ENCODE results near the gene HOXB7. TPM values are rescaled to one million over a fixed set of nuclear protein-coding genes. Genes with fewer than 3 reads are reported as not detected.

HOXB7 gene
- total RNA-seq, 1 experiment from 2014 or later = 18.8 TPM

DNA sequence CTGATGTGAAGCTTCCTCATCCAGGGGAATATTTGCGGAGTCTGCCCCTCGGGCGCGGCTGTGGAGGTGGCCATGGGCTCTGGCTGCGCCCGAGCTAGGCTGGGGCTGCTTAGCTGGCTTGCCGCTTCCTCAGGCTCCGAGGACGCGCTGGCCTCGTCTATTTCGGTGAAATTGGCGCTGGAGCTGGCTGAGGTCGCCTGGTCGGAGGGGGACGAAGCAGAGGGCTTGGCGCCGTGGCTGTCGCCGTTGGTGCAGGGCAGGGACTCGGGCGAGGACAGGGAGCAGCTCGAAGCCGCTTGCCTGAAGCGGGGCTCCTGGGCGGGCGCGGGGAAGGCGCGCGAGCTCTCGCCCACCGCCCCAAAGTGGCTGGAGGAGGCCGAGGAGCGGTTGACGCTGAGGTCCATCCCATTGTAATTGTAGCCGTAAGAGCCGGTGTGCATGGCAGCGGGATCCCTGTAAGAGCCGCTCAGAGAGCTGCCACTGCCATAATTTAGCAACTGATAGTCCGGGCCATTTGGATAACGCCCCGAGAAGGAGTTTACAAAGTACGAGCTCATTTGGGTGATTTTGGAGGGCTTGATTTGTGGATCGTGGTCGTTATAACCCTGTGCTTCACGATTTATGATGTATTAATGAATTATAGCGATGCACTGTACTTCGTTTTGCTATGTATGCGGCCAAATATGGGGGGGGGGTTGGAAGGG, 17.5 kb downstream of the HOXB7 start, which contains the start of gene HOXB5:
TSS of gene HOXB5 (minus strand) at position 654 of the 704 bp plus-strand sequence. CDS start at position 557, 97 bp downstream.
- Histone ChIP-seq H3K4me1 (peaks cover 8% of the 10 kb centered on the region), H3K27me3 (no peaks in the 10 kb centered on the region), H3K9me3 (replicated peaks) (no peaks in the 10 kb centered on the region), H3K4me3 (peak within 1 kb of the TSS; percentile 63), H3K36me3 (peaks cover 2% of the 10 kb centered on the region; the same call in 1 of the 2 replicates), H3K27ac (peak within 1 kb of the TSS; percentile 7)
- DNase-seq = peak in 1 of 2 experiments; percentile 58

DNA sequence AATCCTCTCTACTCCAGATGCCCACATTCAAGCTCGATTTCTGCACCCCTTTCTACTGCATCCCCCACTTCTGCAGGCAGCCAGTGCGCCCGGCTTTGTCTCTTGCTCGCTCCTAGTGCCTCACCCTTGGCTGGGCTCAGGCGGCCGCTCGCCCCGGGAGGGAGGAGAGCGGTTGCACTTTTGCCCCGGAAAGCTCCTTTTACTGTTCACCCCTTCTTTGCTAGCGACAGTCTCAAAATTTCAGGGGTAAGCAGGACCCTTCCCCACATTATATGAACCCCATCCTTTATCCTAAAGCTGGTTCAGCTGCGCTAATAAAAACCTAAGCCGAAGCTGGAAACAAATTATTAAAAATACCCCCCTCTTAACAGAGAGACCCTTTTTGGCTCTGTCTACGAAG, 18.2 kb downstream of the HOXB7 start:
- Histone ChIP-seq H3K27ac (peak overlapping the region; percentile 7), H3K4me3 (peak overlapping the region; percentile 63)

DNA sequence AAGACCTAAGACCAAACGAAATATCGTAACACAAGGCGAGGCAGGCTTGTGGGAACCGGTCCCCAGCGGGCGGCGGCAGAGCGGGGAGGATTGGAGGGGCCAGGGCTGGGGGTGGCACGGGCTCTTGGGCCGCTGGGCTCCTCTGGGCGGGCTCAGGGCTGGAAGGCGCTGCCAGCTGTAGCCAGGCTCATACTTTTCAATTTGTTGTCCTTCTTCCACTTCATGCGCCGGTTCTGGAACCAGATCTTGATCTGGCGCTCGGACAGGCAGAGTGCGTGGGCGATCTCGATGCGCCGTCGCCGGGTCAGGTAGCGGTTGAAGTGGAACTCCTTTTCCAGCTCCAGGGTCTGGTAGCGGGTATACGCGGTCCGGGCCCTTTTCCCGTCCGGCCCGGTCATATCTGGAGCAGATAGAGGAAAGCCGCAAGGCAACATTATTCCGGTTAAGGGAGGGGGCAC, 18.7 kb downstream of the HOXB7 start:
- Histone ChIP-seq H3K27me3 (no peaks in the 10 kb centered on the region), H3K27ac (no peak overlapping the region), H3K9me3 (replicated peaks) (no peaks in the 10 kb centered on the region), H3K4me1 (peaks cover 20% of the 10 kb centered on the region), H3K36me3 (peaks cover 2% of the 10 kb centered on the region; the same call in 1 of the 2 replicates), H3K4me3 (no peak overlapping the region)
- no peak for DNase-seq

More for the DNA sequence above, 18.2 kb downstream of the HOXB7 start:
- no peaks in the 10 kb centered on the region for H3K9me3 ChIP-seq (replicated peaks)
- peaks cover 2% of the 10 kb centered on the region; the same call in 1 of the 2 replicates for H3K36me3 ChIP-seq
- peaks cover 15% of the 10 kb centered on the region for H3K4me1 ChIP-seq
- DNase-seq = no peak
- no peaks in the 10 kb centered on the region for H3K27me3 ChIP-seq

DNA sequence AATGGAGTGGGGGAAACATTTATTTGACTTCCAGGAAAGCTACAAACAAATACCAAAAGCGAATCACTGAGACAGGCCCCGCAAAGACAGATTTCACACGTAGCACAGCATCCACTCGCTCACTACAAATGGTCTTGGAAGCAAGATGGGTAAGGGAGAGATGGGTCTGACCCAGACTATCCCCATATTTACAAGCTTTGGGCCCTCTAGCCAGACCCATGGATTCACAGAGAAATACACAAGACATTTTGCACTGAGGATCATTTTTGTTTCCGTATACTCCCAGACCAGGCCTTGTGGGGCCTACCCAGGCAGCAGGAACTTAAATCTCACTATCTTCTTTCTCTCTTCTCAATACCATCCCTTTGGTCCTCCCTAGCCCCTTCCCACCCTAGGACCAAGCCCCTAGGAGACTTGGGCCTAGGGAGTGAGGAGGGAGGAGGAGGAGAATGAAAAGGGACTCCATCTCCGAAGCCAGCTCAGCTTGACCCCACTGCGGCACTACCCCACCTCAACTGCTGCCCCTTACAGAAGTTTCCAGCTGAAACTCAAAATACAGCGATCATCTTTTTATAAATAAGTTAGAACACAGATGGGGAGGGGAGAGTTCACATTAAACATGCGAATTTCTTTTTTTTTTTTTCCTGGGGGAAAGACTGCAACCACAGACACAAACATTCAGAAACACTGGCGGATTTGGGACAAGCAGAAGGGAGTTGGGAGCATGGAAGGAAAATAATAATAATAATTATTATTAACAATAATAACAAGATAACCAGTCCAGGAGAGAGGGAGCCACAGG, 19.4 kb downstream of the HOXB7 start:
- DNase-seq = no peak
- H3K36me3 ChIP-seq = peaks cover 2% of the 10 kb centered on the region; the same call in 1 of the 2 replicates
- H3K4me3 ChIP-seq = no peak overlapping the region
- no peaks in the 10 kb centered on the region for H3K27me3 ChIP-seq
- H3K9me3 ChIP-seq (replicated peaks) = no peaks in the 10 kb centered on the region
- H3K4me1 ChIP-seq = peaks cover 26% of the 10 kb centered on the region
- H3K27ac ChIP-seq = no peak overlapping the region

DNA sequence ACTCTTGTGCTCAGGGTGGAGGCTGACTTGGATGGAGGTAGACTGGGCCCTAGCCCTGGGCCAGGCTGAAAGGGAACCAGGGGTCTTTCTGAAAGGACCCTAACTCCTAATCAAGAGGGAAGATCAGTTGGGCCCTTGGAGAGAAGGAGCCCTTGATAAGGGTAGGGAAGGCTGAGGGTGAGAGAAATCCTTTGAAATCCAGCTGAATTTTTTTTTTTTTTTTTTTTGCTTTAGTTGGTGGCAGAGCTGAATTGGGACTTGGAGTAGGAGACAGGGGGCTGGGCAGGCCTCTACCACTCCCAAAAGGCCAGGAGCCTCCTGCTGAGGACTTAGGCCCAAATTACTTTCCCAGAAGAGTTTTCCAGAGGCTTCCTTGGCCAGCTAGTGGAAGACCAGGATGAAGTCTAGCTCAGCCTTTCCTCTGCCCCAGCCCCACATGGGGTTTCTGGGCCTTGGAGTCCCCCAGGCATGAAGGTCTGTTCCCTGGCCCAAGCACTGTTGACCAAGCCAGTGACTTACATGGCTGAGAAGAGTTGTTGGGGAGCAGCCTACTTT, 20.1 kb downstream of the HOXB7 start:
- DNase-seq = no peak
- peaks cover 2% of the 10 kb centered on the region; the same call in 1 of the 2 replicates for H3K36me3 ChIP-seq
- H3K9me3 ChIP-seq (replicated peaks) = no peaks in the 10 kb centered on the region
- no peak overlapping the region for H3K27ac ChIP-seq
- H3K4me1 ChIP-seq = peaks cover 26% of the 10 kb centered on the region
- no peak overlapping the region for H3K4me3 ChIP-seq
- no peaks in the 10 kb centered on the region for H3K27me3 ChIP-seq

DNA sequence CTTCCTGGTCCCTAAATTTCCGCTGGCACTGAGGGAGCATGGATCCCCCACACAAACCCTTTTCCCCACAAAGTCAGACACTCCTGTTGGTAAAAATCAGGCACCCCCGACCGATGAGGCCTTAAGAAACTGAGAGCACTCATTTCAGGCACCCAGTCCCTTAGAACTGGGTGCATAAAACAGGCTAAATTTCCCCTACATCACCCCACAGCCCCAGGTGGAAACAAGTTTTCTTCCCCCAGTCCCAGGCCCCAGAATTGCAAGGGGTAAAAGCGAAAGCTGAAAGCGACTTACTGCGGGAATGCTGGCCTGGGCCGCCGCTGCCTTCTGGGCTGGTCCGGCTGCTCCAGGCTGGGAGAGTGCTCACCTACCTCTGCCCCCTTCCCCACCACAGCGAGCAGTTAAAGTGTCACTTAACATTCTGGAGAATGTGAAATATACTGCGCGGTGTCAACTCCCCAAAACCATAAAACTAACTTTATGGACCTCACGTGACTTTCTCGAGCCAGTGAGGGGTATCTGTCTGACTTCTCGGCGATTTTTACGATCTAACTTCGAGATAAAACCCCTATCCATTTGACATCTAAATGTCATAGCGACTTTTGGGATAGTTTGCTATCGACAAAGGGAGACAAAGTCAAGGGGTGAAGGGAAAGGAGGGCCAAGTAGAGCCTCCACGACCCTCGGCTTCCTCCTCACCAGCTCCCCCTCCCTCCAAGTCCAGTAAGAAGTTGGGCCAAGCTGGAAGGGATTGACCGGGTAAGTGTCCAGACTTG, 20.8 kb downstream of the HOXB7 start, which contains the start of gene HOXB3:
TSS of gene HOXB3 (minus strand) at position 411 of the 776 bp plus-strand sequence. CDS start 37,767 bp downstream, outside the sequence.
- Histone ChIP-seq H3K36me3 (peaks cover 2% of the 10 kb centered on the region; the same call in 1 of the 2 replicates), H3K27me3 (no peaks in the 10 kb centered on the region), H3K4me3 (no peak within 1 kb of the TSS), H3K27ac (no peak within 1 kb of the TSS), H3K9me3 (replicated peaks) (no peaks in the 10 kb centered on the region), H3K4me1 (peaks cover 26% of the 10 kb centered on the region)
- no peak for DNase-seq

DNA sequence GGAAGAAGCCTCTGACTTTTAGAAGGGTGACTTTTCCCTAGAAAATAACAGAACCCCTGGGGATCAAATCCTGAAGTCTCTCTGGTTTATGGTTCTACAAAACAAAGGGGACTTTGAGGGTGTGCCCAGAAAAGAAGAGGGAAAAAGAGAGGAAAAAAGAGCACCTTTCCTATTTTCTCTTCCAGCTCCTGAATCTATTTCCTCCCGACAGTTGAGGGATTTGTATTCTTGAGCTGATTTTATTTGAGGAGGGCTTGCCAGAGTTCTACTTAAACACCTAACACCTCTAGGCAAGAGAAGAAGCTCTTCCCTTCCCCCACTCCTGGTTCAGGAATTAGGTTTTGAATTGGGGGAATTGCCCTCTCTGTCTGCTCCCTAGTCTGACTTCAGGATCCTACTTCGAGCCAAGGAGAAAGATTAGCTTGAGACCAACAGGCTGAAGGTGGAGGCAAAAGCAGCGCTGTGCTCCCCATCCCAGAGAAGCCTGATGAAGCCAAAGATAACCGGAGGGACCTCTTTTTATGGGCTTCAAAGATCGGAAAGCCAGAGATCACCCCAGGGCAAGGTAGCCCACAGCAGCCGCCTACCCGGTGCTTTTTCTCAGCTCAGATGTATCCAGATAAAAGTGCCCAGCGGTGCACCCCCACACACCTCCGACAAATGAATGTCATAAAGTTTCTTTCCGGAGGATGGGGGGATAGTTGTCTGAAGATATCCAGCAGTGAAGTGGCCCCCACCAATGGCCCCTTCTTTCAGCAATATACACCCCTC, 21.6 kb downstream of the HOXB7 start:
- no peak overlapping the region for H3K4me3 ChIP-seq
- no peak for DNase-seq
- peaks cover 26% of the 10 kb centered on the region for H3K4me1 ChIP-seq
- H3K27ac ChIP-seq = no peak overlapping the region
- H3K27me3 ChIP-seq = no peaks in the 10 kb centered on the region
- 0 out of 2 replicates have a peak, but pooled peaks cover 1% of the 10 kb centered on the region for H3K36me3 ChIP-seq
- H3K9me3 ChIP-seq (replicated peaks) = no peaks in the 10 kb centered on the region

DNA sequence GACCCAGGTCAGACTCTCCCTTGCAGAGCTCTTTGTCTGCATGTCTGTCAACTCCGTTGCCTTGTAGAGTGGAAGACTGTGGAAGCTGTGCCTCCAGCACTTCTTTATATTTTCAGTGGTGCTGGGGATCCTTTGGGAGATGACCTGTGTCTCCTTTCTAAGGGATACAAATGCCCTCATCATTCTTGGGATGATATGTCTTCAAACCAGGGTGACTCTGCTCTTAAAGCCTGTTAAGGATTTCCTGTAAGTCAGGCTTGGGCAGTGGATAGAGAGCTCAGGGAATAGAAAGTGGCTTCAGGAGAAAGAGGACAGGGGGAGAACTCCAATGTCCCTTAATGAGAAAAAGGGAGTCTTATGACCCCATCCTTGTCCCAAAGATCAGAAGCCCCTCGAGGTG, 22.3 kb downstream of the HOXB7 start:
- Histone ChIP-seq H3K4me1 (peaks cover 24% of the 10 kb centered on the region), H3K9me3 (replicated peaks) (no peaks in the 10 kb centered on the region), H3K27ac (no peak overlapping the region), H3K36me3 (no peaks in the 10 kb centered on the region), H3K4me3 (no peak overlapping the region), H3K27me3 (no peaks in the 10 kb centered on the region)
- DNase-seq = no peak

DNA sequence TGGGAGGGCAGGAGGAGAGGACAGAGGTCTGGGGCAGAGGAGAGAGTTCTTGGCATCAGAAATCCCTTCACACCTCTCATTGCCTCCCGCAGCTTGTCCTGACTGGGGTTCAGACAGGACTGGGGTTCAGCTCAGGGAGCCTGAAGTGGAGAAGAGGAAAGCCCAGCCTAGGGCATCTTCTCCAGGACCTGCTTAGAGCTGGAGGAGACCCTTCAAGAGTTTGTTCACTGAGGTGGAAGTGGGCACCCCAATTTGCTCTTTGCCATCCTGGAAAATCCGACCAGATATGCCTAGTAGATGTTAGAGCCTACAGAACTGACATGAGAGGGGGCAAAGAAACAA, 22.8 kb downstream of the HOXB7 start:
- Histone ChIP-seq H3K9me3 (replicated peaks) (no peaks in the 10 kb centered on the region), H3K27ac (no peak overlapping the region), H3K4me3 (no peak overlapping the region), H3K36me3 (no peaks in the 10 kb centered on the region), H3K27me3 (no peaks in the 10 kb centered on the region), H3K4me1 (peaks cover 24% of the 10 kb centered on the region)
- DNase-seq = no peak

DNA sequence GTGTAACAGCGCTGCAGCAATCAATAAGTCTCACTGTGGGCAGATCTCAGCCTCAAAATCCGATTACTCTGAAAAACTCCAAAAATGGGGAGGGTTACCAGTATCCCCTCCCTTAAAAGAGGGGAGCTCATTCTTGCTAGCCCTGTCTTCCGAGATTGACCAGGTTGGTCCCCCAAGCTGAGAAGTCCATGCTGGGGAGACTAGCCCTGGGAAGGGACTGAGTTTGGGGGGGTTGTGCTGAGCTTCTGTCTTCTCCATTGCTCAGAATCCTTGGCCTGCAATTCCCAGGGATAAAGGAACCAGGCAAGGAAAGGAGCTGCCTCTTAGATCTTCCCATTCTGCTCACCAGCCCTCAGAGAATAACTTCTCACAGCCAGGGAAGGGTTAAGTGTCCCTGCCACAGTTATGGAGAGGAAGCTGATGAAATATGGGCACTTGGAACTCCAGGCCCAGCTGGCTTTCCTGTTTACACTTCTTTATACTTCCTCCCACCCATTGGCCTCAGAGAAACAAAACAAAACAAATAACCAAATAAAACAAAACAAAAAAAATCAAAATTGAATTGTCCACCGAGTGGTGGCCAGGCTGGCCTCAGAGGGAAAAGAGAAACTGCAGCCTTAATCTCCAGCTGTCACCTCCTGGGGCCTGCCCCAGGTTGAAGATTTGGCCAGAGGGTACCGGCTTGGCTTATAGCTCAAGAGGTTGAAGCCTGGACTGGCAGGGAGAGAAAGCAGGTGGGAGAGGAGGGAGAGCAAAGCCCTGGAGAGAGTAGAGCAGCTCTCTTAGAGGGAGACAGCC, 23.3 kb downstream of the HOXB7 start:
- Histone ChIP-seq H3K36me3 (no peaks in the 10 kb centered on the region), H3K27me3 (no peaks in the 10 kb centered on the region), H3K27ac (no peak overlapping the region), H3K4me1 (peaks cover 21% of the 10 kb centered on the region), H3K4me3 (no peak overlapping the region), H3K9me3 (replicated peaks) (no peaks in the 10 kb centered on the region)
- DNase-seq = peak; percentile 52 to 75

DNA sequence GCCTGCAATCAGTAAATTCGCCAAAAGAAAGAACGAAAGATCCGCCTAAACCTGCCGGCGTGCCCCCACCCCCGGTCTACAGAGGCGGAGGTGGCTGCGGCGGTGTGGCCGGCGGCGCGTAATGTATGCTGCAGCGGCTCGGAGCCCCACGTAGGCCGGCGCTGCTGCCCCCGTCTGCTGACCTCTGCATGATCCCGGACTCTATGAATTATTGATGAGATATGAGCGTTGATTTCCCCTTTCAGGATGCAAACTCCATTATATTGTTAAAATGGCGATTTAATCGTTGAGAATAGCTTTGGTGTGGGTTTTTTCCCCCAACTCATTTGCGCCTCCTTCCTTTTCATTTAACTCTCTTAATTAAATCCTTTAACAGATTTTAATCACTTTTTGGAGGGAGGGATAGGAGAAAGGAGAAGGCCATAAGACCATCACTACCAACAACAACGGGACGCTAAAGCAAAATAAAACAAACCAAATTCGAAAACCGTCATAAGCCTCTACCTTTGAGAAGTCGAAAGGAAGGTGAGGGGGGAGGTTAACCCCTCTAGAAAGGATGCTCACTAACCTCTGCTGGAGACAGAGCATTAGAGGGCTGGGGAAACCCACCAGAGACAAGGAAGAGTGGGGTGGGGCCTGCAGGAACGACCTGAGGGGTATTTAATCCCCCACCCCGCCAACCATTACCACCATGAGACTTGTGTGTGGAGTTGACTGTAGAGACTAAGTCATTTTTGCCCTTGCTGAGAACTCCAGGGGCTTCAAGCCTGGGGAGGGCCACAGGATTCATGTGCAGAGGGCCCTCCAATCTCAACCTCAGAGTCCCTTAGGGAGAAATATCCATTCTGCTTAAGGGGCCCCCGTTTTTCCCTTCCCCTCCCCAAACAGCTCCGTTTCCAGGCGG, 24.2 kb downstream of the HOXB7 start:
- Histone ChIP-seq H3K4me1 (peaks cover 21% of the 10 kb centered on the region), H3K27me3 (no peaks in the 10 kb centered on the region), H3K4me3 (peak overlapping the region; percentile 54), H3K27ac (no peak overlapping the region; the same call in 1 of the 2 replicates), H3K36me3 (no peaks in the 10 kb centered on the region), H3K9me3 (replicated peaks) (no peaks in the 10 kb centered on the region)
- peak in 1 of 2 experiments; percentile 67 for DNase-seq

DNA sequence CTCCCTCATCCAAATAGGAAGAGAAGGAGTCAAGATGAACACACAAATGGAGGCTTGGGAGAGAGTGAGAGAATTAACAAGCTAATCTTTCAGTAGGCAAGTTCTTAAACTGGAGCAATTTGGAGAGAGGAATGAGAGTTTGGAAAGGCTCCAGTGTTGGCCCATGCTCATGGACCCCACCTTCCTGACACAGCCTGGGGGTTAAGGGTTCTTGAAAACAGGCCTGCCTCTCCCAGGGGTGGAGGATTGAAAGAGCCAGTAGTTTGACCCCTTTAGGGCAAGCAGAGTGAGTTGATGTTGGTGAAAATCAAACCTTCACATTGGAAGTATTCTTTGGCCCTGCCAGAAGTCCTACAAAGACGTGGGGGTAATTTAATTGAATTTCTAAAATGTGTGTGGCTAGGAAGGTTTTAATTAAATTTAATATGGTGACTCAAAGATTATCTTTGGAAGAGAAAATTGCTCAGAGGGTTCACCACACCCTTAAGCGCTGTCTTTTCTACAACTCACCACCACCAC, 26.5 kb downstream of the HOXB7 start:
- peaks cover 21% of the 10 kb centered on the region for H3K4me1 ChIP-seq
- no peak overlapping the region for H3K27ac ChIP-seq
- no peak for DNase-seq
- no peaks in the 10 kb centered on the region for H3K27me3 ChIP-seq
- H3K4me3 ChIP-seq = no peak overlapping the region
- H3K36me3 ChIP-seq = no peaks in the 10 kb centered on the region
- no peaks in the 10 kb centered on the region for H3K9me3 ChIP-seq (replicated peaks)

All from SJCRH30 (cell line).